ENCODE measurements around the gene NT5DC2. TPM values are rescaled to one million over a fixed set of nuclear protein-coding genes. Genes with fewer than 3 reads are reported as not detected.
"Not testable (repeated sequence)": the region's sequence is repeated elsewhere in the genome, so short reads cannot be mapped to it uniquely, and the experiment has no call there.

Gene NT5DC2
- total and polyA plus RNA-seq, 8 donors: 3.5 to 37.6 (median 9.4) TPM

DNA sequence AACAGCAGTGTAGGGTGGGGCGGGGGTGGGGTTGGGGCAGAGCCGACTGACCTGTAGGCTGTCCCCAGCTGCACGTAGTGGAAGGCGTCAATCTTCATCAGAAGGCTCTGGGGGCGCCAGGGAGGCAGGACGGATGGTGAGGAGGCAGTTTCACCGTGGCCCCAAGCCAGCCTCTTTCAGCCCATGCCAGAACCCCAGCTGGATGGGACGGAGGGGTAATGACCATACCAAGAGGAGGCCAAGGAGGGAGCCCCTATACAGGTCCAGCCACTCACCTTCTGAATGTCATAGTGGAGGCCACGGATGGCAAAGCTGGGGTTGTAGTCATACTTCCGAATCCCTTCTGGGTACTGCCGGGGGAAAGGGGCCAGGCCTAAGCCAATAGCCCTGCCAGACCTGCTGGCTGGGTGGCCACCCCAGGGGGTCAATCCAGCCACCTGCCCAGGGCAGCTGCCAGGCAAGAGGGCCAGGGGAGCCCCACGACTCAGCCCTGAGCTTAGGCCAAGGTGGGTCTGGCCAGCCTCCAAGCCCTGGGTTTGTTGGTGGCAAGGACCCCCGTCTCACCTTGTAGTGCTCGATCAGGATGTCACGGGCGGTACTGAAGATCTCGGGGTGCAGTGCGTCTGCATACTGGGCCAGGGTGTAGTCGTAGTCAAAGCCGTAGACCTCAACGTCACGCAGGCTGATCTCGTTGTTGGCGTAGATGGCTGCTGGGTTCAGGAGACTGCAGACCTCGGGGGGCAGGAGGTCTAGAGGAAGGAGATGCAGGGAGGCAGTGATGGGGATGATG is 4.9 kb downstream of the NT5DC2 start:
- intact Hi-C loops (cut with DNase I): no loop called here
- H3K27me3 ChIP-seq: no peaks in the 10 kb centered on the region
- no peak overlapping the region for H3K27ac ChIP-seq
- ATAC-seq (no peak), FAIRE-seq (no peak), DNase-seq (peak in 4 of 6 donors; percentile 15 to 58 (median 47))
- TF ChIP-seq, protein P1, sequence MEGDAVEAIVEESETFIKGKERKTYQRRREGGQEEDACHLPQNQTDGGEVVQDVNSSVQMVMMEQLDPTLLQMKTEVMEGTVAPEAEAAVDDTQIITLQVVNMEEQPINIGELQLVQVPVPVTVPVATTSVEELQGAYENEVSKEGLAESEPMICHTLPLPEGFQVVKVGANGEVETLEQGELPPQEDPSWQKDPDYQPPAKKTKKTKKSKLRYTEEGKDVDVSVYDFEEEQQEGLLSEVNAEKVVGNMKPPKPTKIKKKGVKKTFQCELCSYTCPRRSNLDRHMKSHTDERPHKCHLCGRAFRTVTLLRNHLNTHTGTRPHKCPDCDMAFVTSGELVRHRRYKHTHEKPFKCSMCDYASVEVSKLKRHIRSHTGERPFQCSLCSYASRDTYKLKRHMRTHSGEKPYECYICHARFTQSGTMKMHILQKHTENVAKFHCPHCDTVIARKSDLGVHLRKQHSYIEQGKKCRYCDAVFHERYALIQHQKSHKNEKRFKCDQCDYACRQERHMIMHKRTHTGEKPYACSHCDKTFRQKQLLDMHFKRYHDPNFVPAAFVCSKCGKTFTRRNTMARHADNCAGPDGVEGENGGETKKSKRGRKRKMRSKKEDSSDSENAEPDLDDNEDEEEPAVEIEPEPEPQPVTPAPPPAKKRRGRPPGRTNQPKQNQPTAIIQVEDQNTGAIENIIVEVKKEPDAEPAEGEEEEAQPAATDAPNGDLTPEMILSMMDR (IDR thresholded peaks at IDR 0.05): no peak
- H3K4me1 ChIP-seq: no peaks in the 10 kb centered on the region
- no peaks in the 10 kb centered on the region for H3K9me3 ChIP-seq
- H3K4me3 ChIP-seq: no peak overlapping the region
- WGBS, 2 donors: 93% methylated on average over 25 of the region's 25 CpGs
- no peaks in the 10 kb centered on the region for H3K36me3 ChIP-seq

DNA sequence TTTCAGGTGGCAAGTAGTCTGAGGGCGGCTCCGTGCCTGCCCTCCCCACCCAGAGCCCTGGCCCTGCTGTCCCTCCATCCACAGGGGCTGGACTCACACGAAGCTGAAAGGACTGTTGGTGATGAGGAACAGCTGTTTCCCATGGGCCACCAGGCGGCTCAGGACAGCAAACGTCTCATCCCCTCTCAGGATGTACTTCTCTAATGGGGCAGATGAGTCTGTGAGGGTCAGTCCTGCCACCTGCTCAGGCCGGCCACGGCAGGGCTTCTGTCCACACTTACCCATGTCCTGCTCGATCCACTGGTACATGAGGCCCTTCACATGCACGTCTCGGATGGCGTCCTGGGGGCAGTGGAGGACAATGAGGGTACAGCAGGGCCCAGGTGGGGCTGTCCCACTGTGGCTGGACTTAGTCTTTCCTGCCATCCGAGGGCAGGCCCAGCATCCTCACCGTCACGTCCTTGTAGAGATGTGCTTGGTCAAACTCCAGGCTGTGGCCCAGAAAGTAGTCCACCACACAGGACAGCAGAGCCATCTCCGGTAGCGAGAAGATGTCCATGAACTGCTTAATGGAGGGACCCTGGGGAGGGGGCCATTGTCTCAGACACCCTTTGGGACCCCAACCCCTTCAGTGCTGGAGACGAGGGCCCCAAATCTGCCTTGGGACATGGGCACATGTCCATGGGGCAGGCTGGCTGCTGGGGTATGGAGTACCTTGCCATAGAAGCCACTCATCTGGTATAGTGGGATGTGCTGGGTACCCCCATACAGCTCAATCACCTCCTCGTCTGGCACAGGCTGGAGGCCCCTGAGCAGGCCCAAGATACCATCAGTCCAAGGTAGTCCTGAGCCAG is 5.7 kb downstream of the NT5DC2 start:
- DNase-seq (peak in 4 of 6 donors; percentile 12 to 59 (median 31)), ATAC-seq (no peak), FAIRE-seq (no peak)
- H3K9me3 ChIP-seq: no peaks in the 10 kb centered on the region
- 82 to 85% methylated on average over 18 of the region's 18 CpGs for WGBS, 2 donors
- no peak overlapping the region for H3K4me3 ChIP-seq
- no peak overlapping the region for H3K27ac ChIP-seq
- H3K27me3 ChIP-seq: no peaks in the 10 kb centered on the region
- no peaks in the 10 kb centered on the region for H3K36me3 ChIP-seq
- intact Hi-C loops (cut with DNase I): no loop called here
- TF ChIP-seq, protein P1 (IDR thresholded peaks at IDR 0.05): no peak
- no peaks in the 10 kb centered on the region for H3K4me1 ChIP-seq

DNA sequence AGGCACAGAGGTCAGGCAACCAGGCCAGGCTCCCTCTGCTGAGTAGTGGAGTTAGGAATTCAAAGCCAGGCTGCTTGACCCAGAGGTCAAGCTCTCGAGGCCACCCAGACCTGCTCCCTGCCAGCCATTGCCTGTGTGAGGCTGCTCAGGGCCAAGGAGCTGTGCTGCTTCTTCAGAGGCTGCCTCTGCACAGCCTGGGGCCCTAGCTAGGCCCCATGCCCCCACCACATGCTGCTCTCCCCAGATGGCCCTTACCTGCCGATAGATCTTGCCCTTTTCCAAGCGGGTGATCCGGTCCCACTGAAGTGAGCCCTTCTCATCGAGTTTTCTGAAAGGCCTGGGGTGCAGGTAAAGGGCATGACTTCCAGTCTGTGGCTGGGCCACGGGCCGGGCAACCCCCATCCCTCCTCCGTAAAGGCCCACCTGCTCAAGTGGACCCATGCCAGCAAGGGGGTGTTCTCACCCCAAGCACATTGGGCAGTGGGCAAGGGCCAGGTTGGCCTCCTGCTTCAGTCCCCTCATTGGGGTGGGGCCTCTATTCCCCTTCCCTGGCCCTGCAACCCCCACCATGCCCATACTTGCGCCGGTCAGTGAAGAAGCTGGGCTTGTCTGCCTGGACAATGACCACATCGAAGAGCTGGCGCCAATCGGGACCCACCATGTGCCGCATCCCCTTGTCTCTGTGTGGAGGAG is 6.5 kb downstream of the NT5DC2 start:
- WGBS, 2 donors: 96 to 97% methylated on average over 14 of the region's 14 CpGs
- TF ChIP-seq, protein P1 (IDR thresholded peaks at IDR 0.05): no peak
- no peak overlapping the region for H3K4me3 ChIP-seq
- ATAC-seq (no peak), DNase-seq (peak in 3 of 6 donors; percentile 12 to 47 (median 30)), FAIRE-seq (no peak)
- H3K27me3 ChIP-seq: no peaks in the 10 kb centered on the region
- H3K36me3 ChIP-seq: no peaks in the 10 kb centered on the region
- no peaks in the 10 kb centered on the region for H3K9me3 ChIP-seq
- no peak overlapping the region for H3K27ac ChIP-seq
- H3K4me1 ChIP-seq: no peaks in the 10 kb centered on the region
- intact Hi-C loops (cut with DNase I): no loop called here

DNA sequence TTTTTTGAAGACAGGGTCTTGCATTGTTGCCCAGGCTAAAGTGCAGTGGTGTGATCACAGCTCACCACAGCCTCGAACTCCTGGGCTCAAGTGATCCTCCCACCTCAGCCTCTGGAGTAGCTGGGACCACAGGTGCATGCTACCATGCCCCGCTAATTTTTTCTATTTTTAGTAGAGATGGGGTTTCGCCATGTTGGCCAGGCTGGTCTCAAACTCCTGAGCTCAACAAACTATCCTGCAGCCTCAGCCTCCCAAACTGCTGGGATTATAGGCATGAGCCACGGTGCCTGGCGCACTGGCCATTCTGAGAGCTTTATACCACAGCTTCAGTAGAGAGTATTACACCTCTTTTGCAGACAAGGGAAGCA is 7.0 kb downstream of the NT5DC2 start:
- WGBS, 2 donors: 94 to 95% methylated on average over 5 of the region's 5 CpGs
- H3K9me3 ChIP-seq; H3K27ac ChIP-seq; H3K27me3 ChIP-seq; intact Hi-C loops (cut with DNase I); FAIRE-seq; ATAC-seq; H3K4me3 ChIP-seq; H3K36me3 ChIP-seq; H3K4me1 ChIP-seq: not testable (repeated sequence)
- peak in 1 of 6 donors; percentile 24 for DNase-seq
